Endothelial cell of coronary artery (primary cell): Measurements from ENCODE around the gene RNF144A. TPM values are rescaled to one million over a fixed set of nuclear protein-coding genes. Genes with fewer than 3 reads are reported as not detected.

Source experiments
- total RNA-seq: library from RNA; depleted of rRNA; stranded (reverse); fragments of >200 nt; gene quantifications from 2 replicates; pipeline ENCODE4 v1.2.3, GENCODE V29; 2014

Gene RNF144A
- 6.8 and 9.6 TPM in 2 replicates for total RNA-seq

DNA sequence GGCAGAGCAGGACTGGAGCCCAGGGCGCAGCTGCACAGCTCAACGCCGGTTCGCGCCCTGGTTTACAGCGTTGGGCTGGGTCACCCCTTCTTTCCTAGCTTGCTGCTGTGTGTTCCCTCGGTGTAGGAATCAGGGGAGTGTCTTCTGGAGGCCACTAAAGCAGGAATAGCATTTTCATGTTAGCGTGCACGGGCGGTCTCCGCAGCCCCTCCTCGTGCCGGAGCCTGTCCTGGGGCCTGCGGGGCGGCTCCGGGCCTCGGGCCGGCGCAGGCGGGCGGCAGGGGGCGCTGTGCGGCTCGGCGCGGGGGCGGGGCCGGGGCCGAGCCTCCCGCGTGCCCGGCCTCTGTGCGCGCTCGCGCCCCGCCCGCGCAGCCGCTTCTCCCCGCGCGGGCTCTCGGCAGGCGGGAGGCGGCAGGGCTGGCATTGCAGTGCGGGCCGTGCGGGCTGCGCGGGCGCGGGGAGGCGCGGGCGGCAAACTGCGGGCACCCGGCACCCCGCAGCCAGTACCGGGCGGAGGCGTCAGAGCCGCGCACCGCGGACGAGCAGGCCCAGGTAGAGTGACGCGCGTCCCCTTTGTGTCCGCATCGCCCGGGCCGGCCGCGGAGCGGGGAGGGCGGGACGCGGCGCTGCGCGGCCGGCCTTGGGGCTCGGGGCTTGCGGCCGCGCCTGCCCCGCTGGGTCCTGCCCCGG, at the start of gene RNF144A:
RNF144A (plus strand) TSS at position 342 of the 690 bp plus-strand sequence. CDS start 79,515 bp downstream, outside the sequence.

GRCh38 chr2:6877402-6878304, 39.6 kb upstream of the RNF144A start, which contains the start of gene RSAD2:
Gene RSAD2 (plus strand): TSS chr2:6877777. CDS start chr2:6877801, 24 bp downstream.

Other genes starting within 250 kb of the RNF144A start
- 1.1 and 1.5 TPM in 2 replicates for gene CMPK2, start 51.5 kb upstream of the RNF144A start, total RNA-seq
- gene RSAD2, start 39.6 kb upstream of the RNF144A start, total RNA-seq = 0.19 and 0.36 TPM in 2 replicates